ENCODE results near the gene TCF7L1.

DNA sequence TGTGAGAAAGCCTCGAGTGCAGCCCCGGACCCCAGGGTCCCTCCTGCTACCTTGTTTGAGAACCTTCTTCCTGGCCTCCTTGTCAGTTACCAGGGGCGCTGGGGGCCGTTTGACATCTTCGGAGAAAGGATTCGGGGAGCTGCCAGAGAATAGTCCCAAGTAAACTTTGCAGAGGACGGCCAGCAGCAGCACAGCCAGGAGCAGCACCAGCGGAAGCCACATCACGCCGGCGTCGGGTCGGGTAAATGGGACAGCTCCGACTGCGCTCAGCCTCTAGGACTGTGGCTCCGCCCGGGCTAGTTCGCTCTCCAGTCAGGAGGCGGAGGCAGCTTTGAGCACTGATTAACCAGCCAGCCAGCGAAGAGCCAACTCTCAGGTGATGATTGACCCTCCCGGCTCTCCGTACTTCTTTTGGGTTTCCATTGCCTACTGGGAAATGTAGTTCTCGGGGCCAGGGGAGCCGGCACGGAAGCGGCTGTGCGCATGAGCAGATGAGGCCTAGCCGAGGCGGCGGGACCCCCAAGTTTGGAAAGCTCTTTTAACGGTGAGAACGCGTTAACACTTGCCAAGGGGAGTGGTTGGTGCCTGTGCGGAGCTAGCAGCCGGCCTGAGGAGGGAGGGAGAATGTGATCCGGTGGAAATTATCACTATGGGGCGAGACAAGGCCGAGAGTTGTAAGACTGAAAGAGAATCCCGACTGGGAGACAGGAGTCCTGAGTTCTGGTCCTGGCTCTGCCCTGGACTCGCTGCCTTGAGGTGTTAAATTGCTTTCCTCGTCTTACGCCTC, 221.3 kb downstream of the TCF7L1 start, which contains the start of the genes ELMOD3 and RETSAT:
- TF ChIP-seq CTCF (optimal IDR thresholded peaks at IDR 0.05 in 1 of 3, IDR thresholded peaks at IDR 0.05 in 1 of 3, conservative IDR thresholded peaks at IDR 0.05 in 1 of 3; ENCODE audit: extremely low read depth in 1 of 3, insufficient read depth in 2 of 3, low read length in 3 of 3) (no peak), EZH2 (IDR thresholded peaks at IDR 0.05; ENCODE audit: low read length) (no peak)

Measured in keratinocyte (primary cell).